ENCODE data around the gene MTERF1.

The MTERF1 gene

GRCh38 chr7:91847876-91848588 is 32.5 kb downstream of the MTERF1 start:
- H3K4me3 ChIP-seq (replicated peaks in 1 of 2; ENCODE audit: low read depth in 2 of 2, low read length in 2 of 2): no peak overlapping the region
- DNase-seq (ENCODE audit: low read depth in 2 of 2): no peak
- no peak for TF ChIP-seq CTCF (IDR thresholded peaks at IDR 0.05; ENCODE audit: low read depth, low read length)

GRCh38 chr7:91847231-91847630 is 33.3 kb downstream of the MTERF1 start:
- no peak overlapping the region for H3K4me3 ChIP-seq (replicated peaks in 1 of 2; ENCODE audit: low read depth in 2 of 2, low read length in 2 of 2)
- DNase-seq (ENCODE audit: low read depth in 2 of 2): no peak
- no peak for TF ChIP-seq CTCF (IDR thresholded peaks at IDR 0.05; ENCODE audit: low read depth, low read length)

GRCh38 chr7:91846436-91846835 is 34.1 kb downstream of the MTERF1 start:
- TF ChIP-seq CTCF (IDR thresholded peaks at IDR 0.05; ENCODE audit: low read depth, low read length): no peak
- H3K4me3 ChIP-seq (replicated peaks in 1 of 2; ENCODE audit: low read depth in 2 of 2, low read length in 2 of 2): no peak overlapping the region
- DNase-seq (ENCODE audit: low read depth in 2 of 2): peak; percentile 19 to 37

- DNase-seq (ENCODE audit: low read depth in 2 of 2): no peak
- H3K4me3 ChIP-seq (replicated peaks in 1 of 2; ENCODE audit: low read depth in 2 of 2, low read length in 2 of 2): no peak overlapping the region
- no peak for TF ChIP-seq CTCF (IDR thresholded peaks at IDR 0.05; ENCODE audit: low read depth, low read length)
Observed at GRCh38 chr7:91843831-91844230, 36.7 kb downstream of the MTERF1 start.

- TF ChIP-seq CTCF (IDR thresholded peaks at IDR 0.05; ENCODE audit: low read depth, low read length): no peak
Observed at GRCh38 chr7:91838439-91838838, 42.1 kb downstream of the MTERF1 start.

GRCh38 chr7:91837397-91838070 is 43.0 kb downstream of the MTERF1 start:
- H3K4me3 ChIP-seq (replicated peaks in 1 of 2; ENCODE audit: low read depth in 2 of 2, low read length in 2 of 2): no peak overlapping the region
- no peak for DNase-seq (ENCODE audit: low read depth in 2 of 2)
- TF ChIP-seq CTCF (IDR thresholded peaks at IDR 0.05; ENCODE audit: low read depth, low read length): no peak

More at GRCh38 chr7:91838439-91838838, 42.1 kb downstream of the MTERF1 start:
- no peak overlapping the region for H3K4me3 ChIP-seq (replicated peaks in 1 of 2; ENCODE audit: low read depth in 2 of 2, low read length in 2 of 2)
- no peak for DNase-seq (ENCODE audit: low read depth in 2 of 2)
